Activated T-cell treated with anti-CD3 and anti-CD28 coated beads, Interleukin-2, amount 50 U/mL, for 1 hour (primary cell): ENCODE results near the gene IFT52.
"Not testable (repeated sequence)": the region's sequence is repeated elsewhere in the genome, so short reads cannot be mapped to it uniquely, and the experiment has no call there.

Experiments
- DNase-seq: peaks from one replicate; pipeline ENCODE4 v3.0.0-alpha.2; 2020

IFT52 gene

GRCh38 chr20:43655176-43655575 is 64.4 kb downstream of the IFT52 start:
- not testable (repeated sequence) for DNase-seq

DNA sequence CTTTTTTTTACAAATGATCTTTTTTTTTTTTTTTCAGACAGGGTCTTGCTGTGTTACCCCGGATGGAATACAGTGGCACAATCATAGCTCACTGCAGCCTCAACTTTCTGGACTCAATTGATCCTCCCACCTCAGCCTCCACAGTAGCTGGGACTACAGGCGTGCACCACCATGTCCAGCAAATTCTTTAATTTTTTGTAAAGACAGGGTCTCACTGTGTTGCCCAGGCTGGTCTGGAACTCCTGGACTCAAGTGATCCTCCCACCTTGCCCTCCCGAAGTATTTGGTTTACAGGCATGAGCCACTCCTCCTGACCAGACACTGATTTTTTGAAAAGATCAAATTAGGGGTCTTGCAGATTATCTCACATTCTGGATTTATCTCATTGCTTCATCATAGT is 65.2 kb downstream of the IFT52 start:
- DNase-seq = no peak

DNA sequence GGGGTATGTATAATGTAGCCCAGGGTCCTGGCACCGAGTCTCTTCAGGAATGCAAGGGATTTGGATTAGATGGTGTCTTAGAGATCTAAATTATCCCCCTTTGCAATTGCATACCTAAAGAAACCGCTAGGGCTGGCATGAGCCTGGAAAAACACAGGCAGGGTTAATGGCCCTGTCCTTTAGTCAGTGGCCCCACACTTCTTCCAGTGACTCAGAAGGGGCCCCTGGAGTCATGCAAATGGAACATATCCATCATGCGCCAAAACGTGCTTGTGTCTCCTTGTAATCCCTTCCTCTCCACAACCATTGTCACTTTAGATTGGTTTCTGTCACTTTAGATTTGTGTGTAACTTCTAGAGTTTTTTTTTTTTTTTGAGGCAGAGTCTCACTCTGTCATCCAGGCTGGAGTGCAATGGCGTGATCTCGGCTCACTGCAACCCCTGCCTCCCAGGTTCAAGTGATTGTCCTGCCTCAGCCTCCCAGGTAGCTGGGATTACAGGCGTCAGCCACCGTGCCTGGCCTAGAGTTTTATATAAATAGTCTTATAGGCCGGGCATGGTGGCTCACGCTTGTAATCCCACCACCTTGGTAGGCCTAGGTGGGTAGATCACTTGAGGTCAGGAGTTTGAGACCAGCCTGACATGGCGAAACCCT is 67.5 kb downstream of the IFT52 start:
- DNase-seq = no peak

DNA sequence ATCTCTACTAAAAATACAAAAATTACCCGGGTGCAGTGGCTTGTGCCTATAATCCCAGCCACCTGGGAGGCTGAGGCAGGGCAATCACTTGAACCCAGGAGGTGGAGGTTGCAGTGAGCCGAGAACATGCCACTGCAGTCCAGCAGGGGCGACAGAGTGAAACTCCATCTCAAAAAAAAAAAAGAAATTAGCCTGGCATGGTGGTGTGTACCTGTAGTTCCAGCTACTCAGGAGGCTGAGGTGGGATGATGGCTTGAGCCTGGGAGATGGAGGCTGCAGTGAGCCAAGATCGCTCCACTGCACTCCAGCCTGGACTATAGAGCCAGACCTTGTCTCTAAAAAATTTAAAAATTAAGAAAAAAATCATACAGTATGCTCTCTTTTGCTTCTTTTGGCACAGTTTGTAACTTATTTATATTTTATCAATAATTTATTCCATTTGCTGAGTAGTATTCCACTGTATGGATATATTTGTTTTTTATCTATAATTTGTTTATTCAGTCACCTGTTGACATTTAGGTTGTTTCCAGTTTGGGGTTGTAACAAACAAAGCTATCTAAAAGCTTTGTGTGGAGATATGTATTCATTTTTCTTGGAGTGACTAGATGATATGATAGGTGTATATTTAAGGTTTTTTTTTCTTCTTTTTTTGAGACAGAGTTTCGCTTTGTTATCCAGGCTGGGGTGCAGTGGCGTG is 68.1 kb downstream of the IFT52 start:
- no peak for DNase-seq

DNA sequence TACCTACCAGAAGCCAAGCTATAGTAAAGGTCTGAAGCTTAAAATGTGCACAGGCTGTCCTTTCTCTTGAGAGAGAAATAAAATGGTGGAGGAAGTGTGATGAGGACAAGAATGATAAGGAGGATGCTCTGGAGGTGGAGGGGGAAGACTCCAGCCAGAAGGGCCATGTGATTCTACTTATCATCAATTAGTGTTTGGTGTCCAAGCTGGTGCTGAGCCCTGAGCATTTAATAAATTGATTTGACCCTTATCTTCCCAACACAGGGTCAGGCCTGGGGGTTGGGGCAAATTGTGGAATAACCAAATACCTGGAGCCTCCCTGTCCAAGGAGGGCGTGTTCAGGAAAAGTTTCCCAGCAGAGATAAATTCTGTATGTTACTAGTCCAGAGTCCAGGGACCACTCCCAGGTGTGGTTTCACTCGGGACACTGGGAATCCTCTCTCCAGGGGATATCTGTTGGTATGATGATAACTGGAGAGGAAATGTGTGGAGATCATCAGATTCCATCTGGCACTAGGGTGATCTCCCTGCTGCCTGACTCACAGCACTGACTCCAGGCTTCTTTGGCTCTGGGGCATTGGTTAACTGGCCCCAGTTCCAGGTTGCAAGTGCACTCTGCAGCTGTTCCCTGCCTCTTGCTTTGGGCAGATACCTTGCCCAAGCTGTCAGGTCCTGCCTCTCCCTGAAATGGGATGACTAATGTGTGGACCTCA is 72.4 kb downstream of the IFT52 start:
- no peak for DNase-seq

DNA sequence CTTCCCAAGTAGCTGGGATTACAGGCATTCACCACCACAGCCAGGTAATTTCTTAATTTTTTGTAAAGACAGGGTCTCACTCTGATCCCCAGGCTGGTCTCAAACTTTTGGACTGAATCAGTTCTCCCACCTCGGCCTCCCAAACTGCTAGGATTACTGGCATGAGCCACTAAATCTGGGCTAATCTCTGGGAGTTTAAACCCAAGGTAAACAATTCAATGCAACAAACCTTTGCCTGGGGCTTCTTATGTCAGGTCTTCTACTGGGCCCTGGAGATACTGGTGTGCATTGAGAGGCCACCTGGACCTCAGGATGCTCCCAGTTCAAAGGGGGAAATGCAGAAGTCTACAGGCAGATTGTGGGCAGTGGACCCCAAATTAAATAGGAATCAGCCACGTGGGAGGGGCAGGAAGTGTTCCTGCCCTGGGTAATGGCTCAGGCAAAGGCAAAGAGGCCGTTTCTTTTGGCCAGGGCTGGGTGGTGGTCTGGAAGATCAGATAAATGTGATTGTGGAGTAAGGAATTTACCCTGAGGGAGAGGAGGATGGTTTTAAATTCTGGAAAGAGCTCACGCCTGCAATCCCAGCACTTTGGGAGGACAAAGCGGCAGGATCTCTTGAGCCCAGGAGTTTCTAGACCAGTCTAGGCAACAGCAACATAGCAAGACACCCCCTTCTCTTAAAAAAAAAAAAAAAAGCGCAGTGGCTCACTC is 74.9 kb downstream of the IFT52 start:
- DNase-seq = no peak

GRCh38 chr20:43666376-43667328 is 75.9 kb downstream of the IFT52 start, which contains the start of gene MYBL2:
MYBL2 (plus strand) TSS chr20:43667114; CDS start chr20:43667284, 170 bp downstream.
- DNase-seq = peak; percentile 78

DNA sequence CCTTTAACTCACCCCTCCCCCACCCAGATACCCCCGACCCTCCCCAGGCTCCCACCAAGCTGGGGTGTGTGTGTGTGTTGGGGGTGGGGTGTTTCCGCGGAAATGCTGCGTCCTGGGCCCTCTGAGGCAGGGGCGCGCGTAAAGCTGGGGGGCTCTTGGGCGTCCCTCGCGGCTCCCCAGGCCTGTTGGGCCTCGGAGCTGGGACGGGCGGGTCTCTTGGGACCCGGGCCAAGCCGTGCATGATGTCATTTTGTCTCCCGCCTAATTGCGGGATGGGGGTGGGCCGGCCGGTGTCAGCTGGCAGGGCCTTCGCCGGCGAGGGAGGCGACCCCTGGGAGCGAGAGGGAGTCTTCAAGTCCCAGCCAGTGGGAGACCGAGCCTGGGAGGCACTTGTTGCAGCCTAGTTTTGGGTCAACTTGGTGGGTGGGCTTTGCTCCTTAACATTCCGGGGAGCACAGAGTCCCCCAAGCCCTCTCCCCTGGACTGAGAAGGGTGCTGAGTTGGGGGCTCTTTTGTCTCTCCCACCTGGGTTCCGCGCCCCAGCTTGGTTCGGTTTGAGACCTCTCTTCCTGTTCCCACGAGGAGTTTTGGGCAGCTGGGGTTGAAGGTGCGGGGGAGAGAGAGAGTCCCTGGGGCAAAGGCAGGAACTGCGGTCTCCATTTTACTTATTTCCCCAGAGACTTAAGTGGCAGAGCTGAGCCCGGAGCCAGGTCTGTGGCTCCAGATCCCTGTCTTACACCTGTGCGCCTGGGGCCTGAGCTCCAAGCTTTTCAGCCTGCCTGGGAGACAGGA is 76.8 kb downstream of the IFT52 start:
- no peak for DNase-seq

- no peak for DNase-seq
These were observed 78.6 kb downstream of the IFT52 start for GRCh38 chr20:43669332-43669731.

DNA sequence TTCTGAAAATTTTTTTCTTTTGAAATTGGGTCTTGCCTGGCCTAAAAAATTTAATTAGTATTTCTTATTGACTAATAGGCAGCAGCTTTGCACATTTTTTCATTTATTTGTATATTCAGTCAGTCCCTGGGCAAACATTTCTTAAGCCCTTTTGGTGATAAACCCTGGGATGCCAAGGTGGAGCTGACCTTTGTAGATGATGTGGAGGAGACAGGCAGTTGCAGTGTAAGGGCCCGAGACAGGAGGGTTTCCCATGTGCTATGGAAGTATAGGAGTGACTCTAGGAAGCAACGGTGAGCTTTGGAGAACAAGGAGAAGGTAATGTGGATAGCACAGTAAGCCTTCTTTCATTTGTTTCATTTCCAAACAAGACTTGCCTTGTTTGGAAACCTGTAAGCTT is 79.7 kb downstream of the IFT52 start:
- DNase-seq = no peak

GRCh38 chr20:43676368-43676767 is 85.6 kb downstream of the IFT52 start:
- no peak for DNase-seq

DNA sequence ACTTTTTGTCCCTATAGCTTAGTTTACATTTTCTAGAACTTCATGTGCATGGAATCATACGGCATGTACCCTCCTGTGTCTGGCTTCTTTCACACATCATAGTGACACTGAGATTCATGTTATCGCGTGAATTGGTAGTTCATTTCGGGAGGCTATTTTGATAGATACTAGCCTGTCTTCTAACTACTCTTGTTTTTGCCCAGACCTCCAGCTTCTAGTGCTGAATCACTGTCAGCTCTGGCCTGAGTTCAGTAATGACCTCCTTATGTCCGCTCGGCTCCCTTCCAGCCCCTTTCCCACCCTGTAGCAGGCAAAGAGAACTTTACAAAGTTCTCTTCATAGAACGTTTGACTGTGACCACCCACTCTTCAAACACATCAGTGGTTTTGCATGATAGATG is 90.2 kb downstream of the IFT52 start:
- DNase-seq = no peak

GRCh38 chr20:43681468-43681942 is 90.8 kb downstream of the IFT52 start:
- no peak for DNase-seq

DNA sequence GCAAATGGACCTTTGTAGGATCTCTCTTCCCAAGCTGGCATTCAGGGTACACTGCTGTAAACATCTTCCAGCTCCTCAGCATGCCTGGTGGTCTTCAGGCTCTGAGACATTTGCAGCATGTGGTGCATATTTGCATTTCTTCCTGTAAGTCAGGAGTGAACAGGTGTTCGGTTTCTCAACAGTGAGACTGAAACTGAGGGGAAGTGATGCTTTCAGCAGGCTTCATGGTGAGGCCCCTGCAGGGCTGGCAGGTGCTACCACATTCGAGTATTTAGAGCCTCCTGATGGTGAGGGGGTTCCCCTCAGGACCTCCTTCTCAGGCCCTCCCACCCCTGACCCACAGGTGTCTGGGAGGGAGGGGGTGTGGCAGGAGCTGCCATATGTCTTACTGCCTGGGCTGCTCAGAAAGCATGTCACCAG is 91.3 kb downstream of the IFT52 start:
- no peak for DNase-seq

DNA sequence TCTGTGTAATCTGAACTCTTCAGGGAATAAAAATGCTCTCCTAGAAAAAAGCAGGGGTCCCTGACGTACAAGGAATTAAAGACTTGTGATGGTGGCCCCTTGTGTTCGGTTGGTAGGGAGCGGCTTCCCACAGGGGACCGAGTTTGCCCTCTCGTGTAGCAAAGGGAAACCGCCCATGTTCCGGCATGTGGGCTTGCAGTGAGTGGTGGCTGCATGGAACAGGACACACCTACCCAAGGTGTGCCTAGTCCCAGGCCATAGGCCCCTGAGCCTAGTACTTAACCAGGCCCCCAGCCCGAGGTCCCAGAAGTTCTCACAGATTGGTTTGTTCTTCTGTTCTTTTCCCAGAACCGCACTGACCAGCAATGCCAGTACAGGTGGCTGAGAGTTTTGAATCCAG is 91.7 kb downstream of the IFT52 start:
- no peak for DNase-seq

GRCh38 chr20:43686820-43687219 is 96.1 kb downstream of the IFT52 start:
- DNase-seq = no peak

DNA sequence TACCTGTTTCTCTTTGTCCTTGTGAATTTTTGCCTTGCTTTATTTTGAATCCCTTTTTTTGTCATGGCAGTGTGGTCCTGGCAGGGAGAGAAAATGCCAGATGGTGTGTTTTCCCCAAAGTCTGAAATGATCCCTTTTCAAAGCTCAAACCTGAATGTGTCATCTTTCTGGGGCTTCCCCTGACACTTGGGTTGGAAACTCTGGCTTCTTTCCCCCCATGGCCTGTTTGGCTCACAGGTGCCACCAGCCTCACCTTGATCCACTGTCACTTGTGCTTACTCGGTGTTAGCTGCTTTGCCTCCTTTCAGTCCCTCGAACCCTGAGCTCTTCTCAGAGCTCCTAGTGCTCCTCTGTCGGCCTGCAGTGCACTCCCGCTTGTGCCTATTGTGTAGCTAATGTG is 98.4 kb downstream of the IFT52 start:
- DNase-seq = no peak

DNA sequence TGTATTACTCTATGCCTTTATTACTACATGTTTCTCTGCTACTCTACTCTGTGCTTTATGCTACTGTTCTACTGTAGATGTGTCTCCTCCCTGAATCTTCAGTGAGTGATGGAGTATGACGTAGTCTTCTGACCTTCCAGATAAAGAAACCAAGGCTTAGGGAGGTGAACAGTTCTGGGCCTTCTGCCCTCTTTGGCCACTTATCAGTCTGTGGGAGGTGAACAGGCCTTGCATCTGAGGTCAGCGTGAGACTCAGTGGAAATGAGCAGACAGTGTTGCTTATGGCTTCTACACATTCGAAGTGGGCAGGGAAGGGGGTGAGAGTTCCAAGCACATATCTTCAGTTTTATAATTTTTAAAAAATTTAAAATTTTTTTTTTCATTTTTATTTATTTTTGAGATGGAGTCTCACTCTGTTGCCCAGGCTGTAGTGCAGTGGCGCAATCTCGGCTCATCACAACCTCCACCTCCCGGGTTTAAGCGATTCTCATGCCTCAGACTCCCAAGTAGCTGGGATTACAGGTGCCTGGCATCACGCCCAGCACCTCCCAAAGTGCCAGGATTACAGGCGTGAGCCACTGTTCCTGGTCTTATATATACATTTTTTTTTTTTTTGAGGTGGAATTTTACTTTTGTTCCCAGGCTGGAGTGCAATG is 100.3 kb downstream of the IFT52 start:
- no peak for DNase-seq

DNA sequence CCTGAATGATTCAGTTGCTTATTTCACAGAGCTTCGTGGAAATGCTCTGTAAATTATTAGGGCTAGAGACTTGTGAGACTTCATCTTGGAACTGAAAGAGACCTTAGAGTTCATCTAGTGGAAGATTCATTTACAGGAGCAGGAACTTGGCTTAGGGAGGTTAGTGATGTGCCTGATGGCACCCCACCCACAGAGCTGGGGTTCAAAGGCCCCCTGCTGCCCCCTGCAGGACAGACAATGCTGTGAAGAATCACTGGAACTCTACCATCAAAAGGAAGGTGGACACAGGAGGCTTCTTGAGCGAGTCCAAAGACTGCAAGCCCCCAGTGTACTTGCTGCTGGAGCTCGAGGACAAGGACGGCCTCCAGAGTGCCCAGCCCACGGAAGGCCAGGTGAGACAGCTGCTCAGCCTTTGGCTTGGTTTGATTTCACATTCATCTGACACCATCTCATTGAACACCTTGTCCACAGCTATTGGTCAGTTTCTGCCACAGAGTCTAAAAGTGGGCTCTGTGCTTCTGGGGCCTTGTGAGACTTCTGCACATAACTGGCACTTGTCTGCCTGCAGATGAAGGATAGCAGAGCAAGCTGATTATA is 101.3 kb downstream of the IFT52 start:
- DNase-seq = peak; percentile 51

DNA sequence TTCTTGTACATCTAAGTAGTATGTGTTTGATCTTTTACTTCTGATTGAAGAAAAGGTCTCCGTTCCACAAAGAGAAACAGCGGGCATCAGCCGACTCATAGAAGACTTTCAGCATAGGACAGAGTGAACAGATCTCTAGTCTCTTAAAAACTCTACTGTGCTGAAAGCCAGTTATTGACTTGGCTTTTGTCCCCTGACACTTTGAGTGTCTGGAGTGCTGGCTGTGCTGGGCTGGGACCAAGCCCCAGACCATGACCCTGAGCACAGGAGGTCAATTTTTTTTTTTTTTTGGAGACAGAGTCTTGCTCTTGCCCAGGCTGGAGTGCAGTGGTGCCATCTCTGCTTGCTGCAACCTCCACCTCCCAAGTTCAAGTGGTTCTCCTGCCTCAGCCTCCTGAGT is 104.0 kb downstream of the IFT52 start:
- DNase-seq = no peak
